Sigmoid colon (tissue), 7 donors: Measurements from ENCODE around the gene KCNQ2. TPM values are rescaled to one million over a fixed set of nuclear protein-coding genes. Genes with fewer than 3 reads are reported as not detected.

ENCODE experiments used
- DNase-seq: peaks from one replicate; pipeline ENCODE4 v3.0.0-alpha.2; 2019
- H3K27ac ChIP-seq, 4 donors: fragments of 200-600 bp; sonication (generic); one replicate each; pipeline ENCODE4 v1.5.1; 2016 to 2019; ENCODE audit warnings: mild to moderate bottlenecking in 1 of 4
- H3K27me3 ChIP-seq, 3 donors: fragments of 200-600 bp; sonication (generic); one replicate each; pipeline ENCODE4 v1.5.1; 2019; ENCODE audit warnings: mild to moderate bottlenecking in 1 of 3
- H3K36me3 ChIP-seq, 4 donors: fragments of 200-600 bp; sonication (generic); one replicate each; pipeline ENCODE4 v1.5.1; 2016 to 2019
- H3K4me1 ChIP-seq, 4 donors: fragments of 200-600 bp; sonication (generic); one replicate each; pipeline ENCODE4 v1.5.1; 2017 to 2019
- H3K4me3 ChIP-seq, 4 donors: fragments of 200-600 bp; sonication (generic); one replicate each; pipeline ENCODE4 v1.5.1; 2017 to 2019; ENCODE audit warnings: mild to moderate bottlenecking in 2 of 4, moderate library complexity in 1 of 4
- H3K9me3 ChIP-seq, 4 donors: fragments of 200-600 bp in 3 of 4; sonication (generic) in 3 of 4; one replicate each; pipeline versions ENCODE4 v1.5.1 to v1.6.1; 2013 to 2019
- CTCF ChIP-seq, 4 experiments: fragments of 450-650 bp in 3 of 4; fragments of 200-600 bp in 1 of 4; IDR thresholded peaks; one replicate each; pipeline ENCODE4 v1.5.1; 2016 to 2019; ENCODE audit warnings: antibody characterized with exemption in 4 of 4, mild to moderate bottlenecking in 3 of 4, moderate library complexity in 2 of 4
- EP300 ChIP-seq, 4 donors: sonication (generic); formaldehyde crosslinking; IDR thresholded peaks; one replicate each; pipeline ENCODE4 v1.6.1; 2017; ENCODE audit warnings: antibody characterized with exemption in 4 of 4
- POLR2A ChIP-seq, 2 donors: fragments of 450-650 bp; IDR thresholded peaks; one replicate each; pipeline ENCODE4 v1.6.1; 2016; ENCODE audit warnings: antibody characterized with exemption in 2 of 2, mild to moderate bottlenecking in 2 of 2, moderate library complexity in 2 of 2
- POLR2AphosphoS5 ChIP-seq, 4 donors: sonication (generic); formaldehyde crosslinking; IDR thresholded peaks; one replicate each; pipeline ENCODE4 v1.6.1; 2017; ENCODE audit warnings: antibody characterized with exemption in 4 of 4
- WGBS, 2 donors: extraction: QIAGEN DNeasy Blood & Tissue Kit; methylation state at CpG; one replicate each; pipeline ENCODE4 v1.1.7; 2013; 5-methylcytosine and 5-hydroxymethylcytosine counted together
- intact Hi-C: fragments of 100-400 bp; cut with DNase I; formaldehyde crosslinking; loops from one replicate; pipeline ENCODE4 v1.15.1; 2023
- polyA plus RNA-seq, 3 donors: library from polyadenylated mRNA; stranded (reverse); fragments of 200-250 nt; gene quantifications; one replicate each; pipeline ENCODE4 v1.2.3, GENCODE V29; 2013
- total RNA-seq, 4 donors: library from RNA; depleted of rRNA; stranded (reverse); fragments of >200 nt; gene quantifications; one replicate each; pipeline ENCODE4 v1.1.0, GENCODE V29; 2016
- donor health status: healthy with polysubstance abuse.
- donor health status: Bipolar disorder and iron deficiency.
- donor health status: healthy.

KCNQ2 gene
- total and polyA plus RNA-seq, 7 donors = 0.83 to 4.2 (median 1.2) TPM; not detected in 3

- Histone ChIP-seq H3K27ac (no peak overlapping the region), H3K9me3 (no peaks in the 10 kb centered on the region), H3K4me3 (no peak overlapping the region), H3K36me3 (no peaks in the 10 kb centered on the region), H3K27me3 (peaks cover 21 to 63% (median 47%) of the 10 kb centered on the region in 3 donors), H3K4me1 (peaks cover 0 to 18% (median 16%) of the 10 kb centered on the region in 4 donors)
- intact Hi-C loops = no loop called here
- 53 to 60% methylated on average over 13 of the region's 13 CpGs for WGBS, 2 donors
- TF ChIP-seq POLR2AphosphoS5 (IDR thresholded peaks at IDR 0.05) = no peak
- no peak for TF ChIP-seq EP300 (IDR thresholded peaks at IDR 0.05)
- TF ChIP-seq POLR2A (IDR thresholded peaks at IDR 0.05) = no peak
- TF ChIP-seq CTCF (IDR thresholded peaks at IDR 0.05) = no peak
- DNase-seq = no peak
Measured at GRCh38 chr20:63493563-63494020, 21.1 kb upstream of the KCNQ2 start.

GRCh38 chr20:63492982-63493381 is 20.5 kb upstream of the KCNQ2 start:
- no peaks in the 10 kb centered on the region for H3K9me3 ChIP-seq
- H3K27ac ChIP-seq = no peak overlapping the region
- TF ChIP-seq POLR2A (IDR thresholded peaks at IDR 0.05) = no peak
- no peak for TF ChIP-seq CTCF (IDR thresholded peaks at IDR 0.05)
- TF ChIP-seq EP300 (IDR thresholded peaks at IDR 0.05) = no peak
- TF ChIP-seq POLR2AphosphoS5 (IDR thresholded peaks at IDR 0.05) = no peak
- H3K36me3 ChIP-seq = no peaks in the 10 kb centered on the region
- no peak for DNase-seq
- H3K4me3 ChIP-seq = no peak overlapping the region
- 92% methylated on average over 14 of the region's 14 CpGs for WGBS, 2 donors
- intact Hi-C loops = no loop called here
- H3K4me1 ChIP-seq = peaks cover 0 to 17% (median 10%) of the 10 kb centered on the region in 4 donors
- peaks cover 20 to 61% (median 45%) of the 10 kb centered on the region in 3 donors for H3K27me3 ChIP-seq

- intact Hi-C loops = no loop called here
- 92% methylated on average over 2 of the region's 2 CpGs for WGBS, 2 donors
- TF ChIP-seq POLR2AphosphoS5 (IDR thresholded peaks at IDR 0.05) (no peak), POLR2A (IDR thresholded peaks at IDR 0.05) (no peak), CTCF (IDR thresholded peaks at IDR 0.05) (no peak), EP300 (IDR thresholded peaks at IDR 0.05) (no peak)
- Histone ChIP-seq H3K27me3 (peaks cover 18 to 61% (median 45%) of the 10 kb centered on the region in 3 donors), H3K4me3 (no peak overlapping the region), H3K4me1 (peaks cover 0 to 14% (median 8%) of the 10 kb centered on the region in 4 donors), H3K9me3 (no peaks in the 10 kb centered on the region), H3K27ac (no peak overlapping the region), H3K36me3 (no peaks in the 10 kb centered on the region)
- no peak for DNase-seq
Measured at GRCh38 chr20:63492518-63492917, 20.1 kb upstream of the KCNQ2 start.

- no peak overlapping the region for H3K4me3 ChIP-seq
- 60 to 70% methylated on average over 4 of the region's 4 CpGs for WGBS, 2 donors
- no peak for DNase-seq
- TF ChIP-seq CTCF (IDR thresholded peaks at IDR 0.05) = no peak
- TF ChIP-seq EP300 (IDR thresholded peaks at IDR 0.05) = no peak
- TF ChIP-seq POLR2AphosphoS5 (IDR thresholded peaks at IDR 0.05) = no peak
- no peak for TF ChIP-seq POLR2A (IDR thresholded peaks at IDR 0.05)
- H3K9me3 ChIP-seq = no peaks in the 10 kb centered on the region
- H3K27ac ChIP-seq = no peak overlapping the region
- H3K36me3 ChIP-seq = no peaks in the 10 kb centered on the region
- H3K4me1 ChIP-seq = peaks cover 0 to 14% (median 8%) of the 10 kb centered on the region in 4 donors
- intact Hi-C loops = no loop called here
- H3K27me3 ChIP-seq = peaks cover 15 to 60% (median 41%) of the 10 kb centered on the region in 3 donors
Measured at GRCh38 chr20:63491635-63492230, 19.3 kb upstream of the KCNQ2 start.
